HL-60/S4 treated with retinoic acid at 250 ng/mL for 4 days and 3 days (cell line): ENCODE data around the gene MCCD1.
"Not testable (repeated sequence)": the region's sequence is repeated elsewhere in the genome, so short reads cannot be mapped to it uniquely, and the experiment has no call there.

ENCODE experiments used
- in situ Hi-C: fragments of 300-500 bp; cut with MboI; formaldehyde crosslinking; loops from 2 replicates; pipeline ENCODE4 v1.7.0; 2022; ENCODE audit warnings: low sequenced_read_pairs

Gene MCCD1, protein sequence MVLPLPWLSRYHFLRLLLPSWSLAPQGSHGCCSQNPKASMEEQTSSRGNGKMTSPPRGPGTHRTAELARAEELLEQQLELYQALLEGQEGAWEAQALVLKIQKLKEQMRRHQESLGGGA

GRCh38 chr6:31528821-31529328, at the start of gene MCCD1:
TSS of gene MCCD1 (plus strand) at chr6:31528962. CDS start at chr6:31529015, 53 bp downstream.
- in situ Hi-C loops: no loop called here

DNA sequence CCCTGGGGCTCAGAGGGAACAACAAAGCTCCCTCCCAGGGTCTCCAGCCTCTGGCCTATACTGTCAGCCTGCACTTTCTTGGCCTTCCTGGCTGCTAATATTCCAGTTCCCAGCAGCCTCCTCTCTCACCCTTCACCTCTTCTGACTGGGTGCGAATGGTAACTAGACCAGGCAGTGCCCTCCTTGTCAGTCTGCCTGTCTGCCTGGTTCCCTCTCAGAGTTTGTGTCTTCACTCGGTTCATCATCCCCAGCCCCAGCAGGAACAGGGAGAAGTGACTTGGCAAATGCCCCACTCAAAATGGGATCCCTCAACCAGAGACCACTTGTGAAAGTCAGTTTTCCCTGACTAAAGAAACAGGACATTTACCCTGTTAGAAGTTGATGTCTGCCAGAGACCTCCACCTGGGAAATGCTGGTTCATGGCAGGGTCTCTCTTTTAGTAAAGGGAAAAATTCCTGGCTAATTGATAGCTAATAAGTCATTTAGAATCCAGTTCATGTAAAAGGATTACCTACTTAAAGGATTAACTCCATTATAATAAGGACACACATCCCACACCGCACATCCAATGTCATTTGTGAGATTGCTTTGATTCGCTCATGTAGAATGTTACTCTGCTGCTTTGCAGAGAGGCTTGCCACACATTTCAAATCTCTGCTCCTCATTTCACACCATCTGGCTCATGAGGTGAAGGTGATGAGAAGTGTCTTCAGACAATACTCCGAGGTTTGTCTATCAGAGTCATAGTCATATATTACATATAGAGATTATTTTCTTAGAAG, 49.4 kb upstream of the MCCD1 start:
- in situ Hi-C loops: no loop called here

GRCh38 chr6:31479933-31480535, 48.7 kb upstream of the MCCD1 start:
- in situ Hi-C loops: no loop called here

- in situ Hi-C loops: no loop called here
Measured at GRCh38 chr6:31480574-31480973, 48.2 kb upstream of the MCCD1 start.

DNA sequence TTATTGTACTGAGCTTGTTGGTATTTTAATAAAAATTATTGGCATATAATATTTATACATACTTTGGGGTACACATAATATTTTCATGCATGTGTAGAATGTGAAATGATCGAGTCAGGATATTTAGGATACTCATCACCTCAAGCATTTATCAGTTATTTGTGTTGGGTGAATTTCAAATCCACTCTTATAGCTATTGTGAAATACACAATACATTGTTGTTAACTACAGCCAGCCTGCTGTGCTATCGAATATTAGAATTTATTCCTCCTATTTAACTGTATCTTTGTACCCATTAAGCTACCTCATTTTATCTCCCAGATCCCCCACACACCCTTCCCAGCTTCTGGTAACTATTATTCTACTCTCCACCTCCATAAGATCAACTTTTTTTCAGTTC, 45.4 kb upstream of the MCCD1 start:
- in situ Hi-C loops: no loop called here

DNA sequence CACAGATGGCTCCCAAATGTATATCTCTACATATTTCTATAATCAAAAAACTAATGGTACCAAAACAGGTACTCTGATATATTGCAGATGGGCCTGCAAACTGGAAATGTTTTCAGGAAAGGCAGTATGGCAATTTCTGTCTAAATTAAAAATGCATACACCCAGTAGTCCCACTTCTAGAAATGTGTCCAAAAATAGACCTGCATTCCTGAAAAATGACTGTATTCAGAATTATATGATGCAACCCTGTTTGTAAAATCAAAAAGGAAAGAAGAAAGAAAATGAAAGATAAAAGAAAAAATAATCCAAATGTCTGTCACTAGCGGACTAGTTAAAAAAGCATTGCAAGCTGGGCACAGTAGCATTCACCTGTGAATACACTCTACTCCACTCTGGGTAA, 43.7 kb upstream of the MCCD1 start:
- in situ Hi-C loops: no loop called here

DNA sequence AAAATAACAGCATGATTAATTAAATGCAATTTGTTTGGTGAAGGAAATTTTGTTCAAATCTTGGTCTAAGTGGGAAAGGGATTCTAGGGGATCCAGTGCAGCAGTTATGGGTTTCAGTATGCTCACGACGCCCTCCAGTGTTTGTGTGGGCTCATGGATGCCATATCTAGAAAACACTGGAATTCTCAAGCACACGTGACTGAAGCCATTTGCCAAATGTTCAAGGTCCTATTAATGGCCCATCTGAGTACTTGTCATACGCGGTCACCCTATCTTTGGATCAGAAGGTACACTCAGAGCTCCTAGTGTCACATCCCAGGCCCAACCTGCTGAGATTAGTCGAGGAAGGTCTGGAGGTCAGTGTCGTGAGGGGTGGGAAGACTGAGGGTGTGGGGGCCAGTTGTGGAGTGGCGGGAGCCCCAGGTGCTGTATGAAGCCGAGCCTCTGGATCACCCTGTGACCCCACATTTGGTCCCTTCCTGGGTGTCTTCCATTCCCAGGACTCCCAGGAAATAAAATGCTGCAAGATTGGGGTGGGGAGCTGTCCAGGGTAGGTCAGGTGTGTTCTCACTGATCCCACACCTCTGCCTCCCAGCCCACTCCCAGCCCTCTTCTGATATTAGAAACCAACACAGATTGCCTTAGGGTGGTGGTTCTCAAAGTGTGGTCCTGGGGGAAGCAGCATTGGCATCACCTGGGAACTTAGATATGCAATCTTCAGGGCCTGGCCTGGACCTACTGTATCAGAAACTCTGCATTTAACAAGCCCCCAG, 42.5 kb upstream of the MCCD1 start:
- in situ Hi-C loops: not testable (repeated sequence)

- in situ Hi-C loops: not testable (repeated sequence)
Measured at GRCh38 chr6:31487674-31488073, 41.1 kb upstream of the MCCD1 start.

- in situ Hi-C loops: no loop called here
Measured at GRCh38 chr6:31489086-31489485, 39.7 kb upstream of the MCCD1 start.

- in situ Hi-C loops: no loop called here
Measured at GRCh38 chr6:31490115-31490873, 38.5 kb upstream of the MCCD1 start.

GRCh38 chr6:31493550-31493874, 35.2 kb upstream of the MCCD1 start:
- in situ Hi-C loops: not testable (repeated sequence)

GRCh38 chr6:31493875-31494694, 34.7 kb upstream of the MCCD1 start:
- in situ Hi-C loops: no loop called here

DNA sequence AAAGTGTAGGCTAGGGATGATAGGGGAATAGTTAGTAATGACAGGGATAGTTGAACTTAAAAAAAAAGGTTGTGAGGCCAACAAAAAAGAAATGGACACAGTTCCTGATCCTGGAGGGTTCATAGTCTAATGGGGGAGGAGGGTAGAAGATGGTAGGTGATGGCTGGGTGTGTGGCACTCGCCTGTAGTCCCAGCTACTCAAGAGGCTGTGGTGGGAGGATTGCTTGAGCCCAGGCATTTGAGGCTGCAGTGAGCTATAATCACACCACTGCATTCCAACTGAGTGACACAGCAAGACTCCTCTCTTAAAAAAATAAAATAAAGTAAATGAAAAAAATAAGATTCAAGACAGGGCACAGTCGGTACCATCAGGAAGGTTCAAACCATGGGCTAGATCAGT, 33.2 kb upstream of the MCCD1 start:
- in situ Hi-C loops: no loop called here

DNA sequence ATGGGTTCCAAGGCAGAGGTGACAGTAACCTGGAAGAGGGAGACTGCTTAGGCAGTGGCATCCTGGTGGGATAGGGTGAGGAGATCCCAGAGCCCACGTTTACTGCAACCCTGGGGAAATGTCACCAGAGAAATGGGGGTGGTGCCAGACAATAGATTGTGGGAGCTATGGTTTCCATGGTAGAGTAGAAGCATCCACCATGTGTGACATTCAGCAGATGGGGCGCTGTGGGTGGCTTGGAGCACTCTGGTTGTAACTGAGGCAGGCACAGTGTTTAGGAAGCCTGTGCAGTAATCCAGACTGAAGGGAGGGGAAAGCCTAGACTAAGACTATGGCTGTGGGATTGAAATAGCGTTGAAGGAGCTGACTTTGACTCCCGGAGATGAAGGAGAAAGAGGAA, 31.9 kb upstream of the MCCD1 start:
- in situ Hi-C loops: not testable (repeated sequence)

- in situ Hi-C loops: no loop called here
Measured at GRCh38 chr6:31497531-31498476, 31.0 kb upstream of the MCCD1 start, which contains the start of gene MICB. TSS of gene MICB (plus strand) at chr6:31498145. CDS start at chr6:31498194, 49 bp downstream.

GRCh38 chr6:31498748-31499147, 30.0 kb upstream of the MCCD1 start:
- in situ Hi-C loops: no loop called here

DNA sequence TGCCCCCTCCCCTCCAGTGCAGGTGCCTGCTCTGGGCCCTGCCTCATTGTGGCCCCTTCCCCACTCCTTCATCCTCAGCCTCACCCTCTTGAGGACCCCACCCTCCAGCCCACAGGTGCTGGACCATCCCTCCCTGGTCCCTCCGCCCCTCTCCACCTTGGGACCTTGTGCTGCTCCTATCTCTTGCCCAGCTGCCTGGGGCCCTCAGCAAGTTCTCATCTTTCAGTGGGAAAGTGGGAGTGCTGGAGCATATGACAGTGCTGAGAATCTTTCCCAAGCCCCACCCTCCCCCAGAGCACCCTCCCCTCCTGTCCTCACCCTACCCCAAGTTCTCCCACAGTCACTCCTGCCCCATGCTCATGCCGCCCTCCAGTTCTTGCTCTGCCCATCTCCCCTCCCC, 29.1 kb upstream of the MCCD1 start:
- in situ Hi-C loops: not testable (repeated sequence)

DNA sequence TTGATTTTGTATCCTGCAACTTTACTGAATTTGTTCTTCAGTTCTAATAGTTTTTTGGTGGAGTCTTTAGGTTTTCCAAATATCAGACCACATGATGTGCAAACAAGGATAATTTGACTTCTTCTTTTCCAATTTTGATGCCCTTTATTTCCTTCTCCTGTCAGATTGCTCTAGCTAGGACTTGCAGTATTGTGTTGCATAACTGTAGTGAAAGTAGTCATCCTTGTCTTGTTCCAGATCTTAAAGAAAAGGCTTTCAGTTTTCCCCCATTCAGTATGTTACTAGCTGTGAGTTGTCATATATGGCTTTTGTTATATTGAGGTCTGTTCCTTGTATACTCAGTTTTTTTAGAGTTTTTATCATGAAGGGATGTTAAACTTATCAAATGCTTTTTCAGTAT, 26.2 kb upstream of the MCCD1 start:
- in situ Hi-C loops: no loop called here

DNA sequence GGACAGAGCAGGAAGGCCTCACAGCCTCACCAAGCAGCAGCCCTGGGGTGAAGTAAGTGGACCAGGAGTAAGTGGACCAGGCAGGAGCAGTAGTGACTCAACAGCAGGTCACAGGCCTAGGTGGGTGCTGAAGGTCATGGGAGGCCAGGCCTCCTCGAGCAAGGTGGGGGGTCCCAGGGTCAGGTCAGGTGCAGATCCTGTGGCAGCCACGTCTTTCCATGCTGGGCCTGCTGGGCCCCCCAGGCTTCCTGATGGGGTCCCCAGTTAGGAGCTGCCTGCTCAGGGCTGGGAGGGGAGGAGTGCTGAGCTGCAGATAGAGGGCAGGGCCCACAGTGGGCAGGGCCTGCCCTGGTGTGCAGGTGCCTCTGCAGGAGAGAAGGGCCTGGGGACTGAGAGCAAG, 19.7 kb upstream of the MCCD1 start:
- in situ Hi-C loops: not testable (repeated sequence)
